ENCODE data around the gene CHCHD6.

CHCHD6 gene

DNA sequence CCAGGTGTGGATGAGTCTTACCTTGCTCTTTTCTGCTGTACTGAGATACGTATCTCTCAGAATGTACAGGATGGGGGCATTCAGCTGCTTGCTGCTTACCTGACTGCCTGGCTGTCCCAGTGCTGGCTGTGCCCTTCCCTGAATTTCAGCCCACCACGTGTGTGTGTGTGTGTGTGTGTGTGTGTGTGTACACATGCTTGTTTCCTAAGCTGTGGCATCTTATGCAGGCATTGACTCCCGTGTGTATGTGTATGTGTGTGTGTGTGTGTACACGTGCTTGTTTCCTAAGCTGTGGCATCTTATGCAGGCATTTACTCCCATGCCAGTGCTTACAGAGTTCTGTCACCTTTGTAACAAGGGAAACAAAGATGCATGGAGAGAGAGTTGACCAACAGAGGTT is 218.4 kb downstream of the CHCHD6 start:
- no peak for DNase-seq (ENCODE audit: low spot score)

DNA sequence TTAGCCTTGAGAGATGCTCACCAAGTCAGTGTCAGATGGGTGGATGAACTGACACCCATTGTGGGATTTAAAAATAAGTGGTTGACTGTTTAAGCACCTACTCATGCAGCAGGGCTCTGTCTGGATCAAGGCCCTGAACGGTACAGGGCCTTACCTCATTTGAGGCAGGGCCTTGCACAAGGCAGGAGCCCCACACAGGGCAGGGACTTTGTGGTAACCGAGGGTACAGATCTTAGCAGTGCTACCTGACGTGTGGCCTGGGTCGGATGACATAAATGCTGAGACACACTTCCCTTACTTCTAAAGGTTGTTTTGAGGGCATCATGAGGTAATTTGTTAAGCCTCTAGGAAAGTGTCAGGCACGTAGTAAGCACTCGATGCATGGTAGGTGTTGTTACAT is 219.4 kb downstream of the CHCHD6 start:
- no peak for DNase-seq (ENCODE audit: low spot score)

DNA sequence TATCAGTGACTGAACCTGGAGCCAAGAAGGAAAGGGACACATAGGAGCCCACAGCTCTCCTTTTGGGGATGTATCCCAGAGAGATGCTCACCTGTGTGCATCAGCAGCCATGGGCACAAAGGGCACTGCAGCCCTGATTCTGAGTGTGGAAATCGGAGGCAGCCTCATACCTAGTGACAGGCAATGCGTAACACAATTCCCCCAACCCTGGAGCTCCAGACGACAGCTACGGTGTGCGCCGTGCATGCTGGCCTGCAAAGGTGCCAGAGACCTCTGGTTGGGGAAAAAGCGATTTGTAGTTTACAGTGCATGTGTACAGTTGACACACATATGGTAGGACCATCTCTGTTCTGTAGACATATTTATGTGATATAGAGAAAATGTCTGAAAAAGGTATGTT is 219.9 kb downstream of the CHCHD6 start:
- DNase-seq (ENCODE audit: low spot score) = no peak

- DNase-seq (ENCODE audit: low spot score) = no peak
These were observed 220.4 kb downstream of the CHCHD6 start for GRCh38 chr3:126924458-126924857.

DNA sequence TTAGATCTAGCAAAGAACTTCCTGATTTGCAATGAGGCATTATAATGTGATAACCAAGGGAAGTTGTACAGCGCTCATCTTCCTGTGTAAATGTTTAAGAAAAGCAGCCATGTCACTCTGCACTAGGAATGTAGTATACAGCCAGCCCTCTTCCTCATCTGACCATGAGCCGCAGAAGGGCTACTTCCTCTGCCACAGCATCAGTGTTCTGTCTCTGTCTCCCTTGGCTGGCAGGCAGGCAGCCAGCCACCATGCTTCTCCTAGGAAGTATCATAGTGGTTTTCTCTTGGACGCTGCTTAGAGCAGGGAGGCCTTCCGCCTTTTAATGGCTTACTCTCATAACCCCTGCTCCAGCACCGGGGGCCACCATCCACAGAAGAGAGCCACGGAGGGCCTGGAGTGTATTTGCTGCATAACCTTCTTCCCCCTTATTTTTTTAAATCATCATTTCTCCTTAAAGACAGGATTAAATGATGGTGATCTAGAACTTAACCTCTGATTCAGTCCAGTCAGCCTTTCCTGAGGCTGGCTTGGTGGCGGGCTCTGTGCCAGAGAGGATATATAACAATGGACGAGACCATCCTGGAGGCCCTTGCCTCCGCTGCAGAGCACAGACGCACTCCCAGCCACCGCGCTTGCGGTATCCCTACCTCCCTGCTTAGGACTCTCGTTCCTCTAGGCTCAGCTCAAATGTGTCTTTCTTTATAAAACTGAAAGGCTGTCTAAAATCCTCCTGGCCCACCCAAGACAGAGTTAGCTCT is 221.6 kb downstream of the CHCHD6 start:
- no peak for DNase-seq (ENCODE audit: low spot score)

DNA sequence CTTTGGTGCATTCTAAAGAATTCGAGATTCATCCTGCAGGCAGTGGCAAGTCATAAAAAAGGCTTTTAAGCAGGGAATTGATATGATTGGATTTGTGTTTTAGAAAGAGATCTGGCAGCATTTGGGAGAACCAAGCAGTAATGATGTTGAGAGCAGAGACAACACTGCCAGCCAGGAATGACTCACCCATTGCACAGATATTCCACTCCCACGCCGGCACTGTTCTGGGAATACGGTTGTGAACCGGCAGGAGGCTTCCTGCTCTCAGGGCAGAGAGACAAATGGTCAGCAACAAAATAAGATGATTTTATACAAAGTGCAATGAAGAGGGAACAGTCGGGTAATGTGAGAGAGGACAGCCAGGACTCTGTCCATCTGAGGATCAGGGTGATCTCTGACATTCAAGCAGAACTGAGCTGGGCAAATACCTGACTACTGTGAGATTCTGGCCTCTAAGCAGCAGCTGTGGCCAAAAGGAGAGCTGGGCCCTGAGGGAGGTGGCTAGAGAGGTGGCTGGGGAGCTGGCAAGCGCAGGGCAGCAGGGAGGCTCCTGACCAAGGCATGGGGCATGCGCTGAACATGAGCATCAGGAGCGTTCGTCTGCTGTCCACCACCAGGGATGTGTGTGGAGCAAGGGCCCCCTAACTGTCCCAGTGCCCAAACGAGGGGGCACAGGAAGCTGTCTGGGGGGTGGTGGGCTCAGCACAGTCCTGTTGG is 222.8 kb downstream of the CHCHD6 start:
- peak; percentile 95 for DNase-seq (ENCODE audit: low spot score)

GRCh38 chr3:126927401-126927750 is 223.3 kb downstream of the CHCHD6 start:
- no peak for DNase-seq (ENCODE audit: low spot score)

- DNase-seq (ENCODE audit: low spot score) = no peak
These were observed 223.8 kb downstream of the CHCHD6 start for GRCh38 chr3:126927846-126928245.

GRCh38 chr3:126928921-126929474 is 225.0 kb downstream of the CHCHD6 start:
- DNase-seq (ENCODE audit: low spot score) = no peak

GRCh38 chr3:126930936-126931600 is 227.0 kb downstream of the CHCHD6 start:
- DNase-seq (ENCODE audit: low spot score) = no peak

DNA sequence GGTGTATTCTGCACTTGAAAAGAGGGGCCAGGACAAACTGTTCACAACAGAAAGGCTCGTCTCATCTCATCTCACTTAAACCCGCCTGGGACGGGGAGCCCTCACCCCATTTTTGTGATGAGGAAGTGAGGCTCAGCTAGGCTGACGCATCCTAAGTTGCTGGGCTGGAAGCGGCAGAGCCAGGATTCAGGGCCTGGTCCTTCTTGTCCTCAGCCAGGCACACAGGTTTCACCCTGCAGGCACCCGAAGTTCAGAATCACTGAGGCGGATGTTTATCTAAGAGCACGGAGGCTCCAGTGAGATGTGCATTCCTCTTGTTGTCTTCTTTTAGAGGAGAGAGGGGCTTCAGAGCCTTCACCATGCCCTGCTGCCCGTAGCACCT is 227.8 kb downstream of the CHCHD6 start:
- DNase-seq (ENCODE audit: low spot score) = no peak

- DNase-seq (ENCODE audit: low spot score) = no peak
These were observed 228.3 kb downstream of the CHCHD6 start for GRCh38 chr3:126932188-126932931.

DNA sequence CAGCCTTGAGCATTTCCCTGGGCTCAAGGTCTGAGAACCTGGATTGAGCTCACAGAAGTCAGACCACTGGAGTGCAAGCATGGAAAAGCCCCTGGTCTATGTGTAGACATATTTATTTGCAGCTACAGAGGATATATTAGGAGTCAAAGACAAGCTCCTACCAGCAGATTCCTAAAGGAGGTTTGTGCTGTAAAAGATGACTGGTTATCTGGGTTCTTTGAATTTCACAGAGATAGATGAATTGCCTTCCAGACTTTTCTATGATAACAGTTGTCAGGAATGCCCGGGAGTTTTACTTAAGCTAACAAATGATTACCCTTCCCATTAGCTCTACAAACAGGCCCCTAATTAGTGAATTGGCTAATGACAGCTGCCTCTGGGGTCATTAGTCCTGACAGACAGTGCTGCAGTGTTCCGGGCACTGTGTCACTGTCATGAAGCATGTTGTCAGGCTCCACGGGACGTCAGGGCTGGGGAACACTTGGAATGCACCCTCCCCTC is 230.0 kb downstream of the CHCHD6 start:
- peak; percentile 48 for DNase-seq (ENCODE audit: low spot score)

GRCh38 chr3:126934991-126935390 is 231.0 kb downstream of the CHCHD6 start:
- no peak for DNase-seq (ENCODE audit: low spot score)

- no peak for DNase-seq (ENCODE audit: low spot score)
These were observed 231.9 kb downstream of the CHCHD6 start for GRCh38 chr3:126935756-126936509.

DNA sequence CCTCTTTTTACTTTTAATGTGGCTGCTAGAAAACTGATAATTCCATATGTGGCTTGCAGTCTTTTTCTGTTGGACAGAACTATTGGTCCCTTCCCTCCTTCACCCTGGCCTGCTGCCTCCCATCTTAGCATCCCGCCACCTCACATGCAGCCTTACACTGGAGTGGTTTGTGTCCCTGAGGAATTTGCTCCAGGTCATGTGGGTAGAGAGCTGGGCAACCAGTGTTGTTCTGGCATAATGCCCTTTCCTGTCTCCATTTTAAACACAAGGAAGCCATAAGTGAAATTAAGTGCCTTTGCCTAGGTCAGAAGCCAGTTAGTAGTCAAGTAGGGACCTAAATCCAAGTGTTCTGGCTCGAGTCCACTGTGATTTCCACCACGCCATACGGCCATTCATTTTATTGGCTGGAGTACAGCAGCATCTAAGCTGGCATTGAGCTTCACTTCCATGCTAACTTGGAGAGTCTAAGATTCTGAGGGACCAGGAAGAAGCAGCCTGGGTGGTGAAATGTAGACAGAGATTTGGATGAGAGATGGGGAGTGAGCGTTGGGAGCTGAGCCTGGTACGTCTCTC is 232.9 kb downstream of the CHCHD6 start:
- DNase-seq (ENCODE audit: low spot score) = no peak

DNA sequence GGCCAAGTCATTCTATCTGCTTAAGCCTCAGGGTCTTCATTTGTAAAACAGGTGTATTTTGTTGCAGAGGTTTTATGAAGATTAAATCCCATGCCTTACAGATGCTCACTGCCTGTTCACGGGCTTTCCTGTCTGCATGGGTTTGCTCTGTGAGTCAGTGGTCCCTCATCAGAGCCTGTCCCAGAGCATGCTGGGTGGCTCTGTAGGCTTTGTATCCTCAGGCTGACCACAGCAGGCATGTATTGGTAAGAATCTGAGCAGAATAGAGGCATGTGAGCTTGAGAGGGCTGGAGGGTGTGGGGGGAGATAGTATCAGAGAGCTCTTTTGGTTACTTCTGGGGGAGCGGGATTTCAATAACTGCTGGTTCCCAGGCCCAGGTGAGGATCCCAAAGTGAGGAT is 233.5 kb downstream of the CHCHD6 start:
- DNase-seq (ENCODE audit: low spot score) = no peak

- DNase-seq (ENCODE audit: low spot score) = no peak
These were observed 233.9 kb downstream of the CHCHD6 start for GRCh38 chr3:126937973-126938372.

GRCh38 chr3:126938520-126939337 is 234.7 kb downstream of the CHCHD6 start:
- DNase-seq (ENCODE audit: low spot score) = no peak

- DNase-seq (ENCODE audit: low spot score) = no peak
These were observed 235.3 kb downstream of the CHCHD6 start for GRCh38 chr3:126939338-126939718.

Measured in AG20443 (cell line).